H1 (cell line): ENCODE data around the gene CHN2. TPM values are rescaled to one million over a fixed set of nuclear protein-coding genes. Genes with fewer than 3 reads are reported as not detected.
A peak's percentile ranks its signal among the peaks of the same experiment; 100 is the strongest.

Experiments used
- CTCF ChIA-PET: fragments of 300-600 bp; sonication (Branson Sonifier 250); formaldehyde crosslinking; loops from one replicate; lab custom pipeline; 2021; ENCODE audit not compliant: partially characterized antibody; lab: Charles Lee
- POLR2A ChIA-PET: fragments of 300-600 bp; sonication (Branson Sonifier 250); formaldehyde crosslinking; loops from one replicate; lab custom pipeline; 2021; ENCODE audit warnings: inconsistent platforms; ENCODE audit not compliant: partially characterized antibody; lab: Charles Lee
- DNase-seq, 2 experiments: peaks; one replicate each; pipeline versions ENCODE4 v3.0.0 to v3.0.0-alpha.2; 2010 to 2022; ENCODE audit warnings: low spot score in 2 of 2, low read depth in 1 of 2, mixed read lengths in 1 of 2
- FAIRE-seq: peaks from 2 replicates; lab custom pipeline; 2011; peaks lifted over from hg19 to GRCh38; lab: Jason Lieb, UNC
- H2AFZ ChIP-seq: 2 replicates; pipeline ENCODE4 v1.8.1; 2012; ENCODE audit warnings: low read length, inconsistent platforms
- H2AK5ac ChIP-seq: 2 replicates; pipeline ENCODE4 v1.6.1; 2013; ENCODE audit warnings: low read depth, low read length
- H2BK120ac ChIP-seq: replicated peaks from 2 replicates; pipeline ENCODE3; 2013; ENCODE audit warnings: low read depth, low read length, inconsistent platforms
- H2BK12ac ChIP-seq: 2 replicates; pipeline ENCODE4 v1.6.1; 2013; ENCODE audit warnings: low read depth, low read length
- H2BK15ac ChIP-seq: 2 replicates; pipeline ENCODE4 v1.6.1; 2013; ENCODE audit warnings: low read length
- H2BK20ac ChIP-seq: 2 replicates; pipeline ENCODE4 v1.6.1; 2013; ENCODE audit warnings: low read length
- H2BK5ac ChIP-seq: 2 replicates; pipeline ENCODE4 v1.6.1; 2013; ENCODE audit warnings: low read depth, low read length
- H3K14ac ChIP-seq: 2 replicates; pipeline ENCODE4 v1.6.1; 2013; ENCODE audit warnings: inconsistent platforms; ENCODE audit not compliant: insufficient read length
- H3K18ac ChIP-seq: 2 replicates; pipeline ENCODE4 v1.6.1; 2013; ENCODE audit warnings: low read length; ENCODE audit errors: extremely low read depth
- H3K23ac ChIP-seq: 2 replicates; pipeline ENCODE4 v1.6.1; 2013; ENCODE audit warnings: inconsistent platforms; ENCODE audit not compliant: insufficient read length
- H3K23me2 ChIP-seq: 2 replicates; pipeline ENCODE4 v1.6.1; 2013; ENCODE audit warnings: low read depth, low read length
- H3K27ac ChIP-seq: 2 replicates; pipeline ENCODE4 v1.6.1; 2011; ENCODE audit warnings: low read depth, low read length, inconsistent platforms
- H3K27me3 ChIP-seq, 4 experiments: replicated peaks in 1 of 4; 1 replicate in 1 of 4; 2 replicates in 3 of 4; pipeline versions ENCODE4 v1.6.1 to v1.8.1; 2011 to 2013; ENCODE audit warnings: low read length in 3 of 4, mild to moderate bottlenecking in 3 of 4, inconsistent platforms in 2 of 4, mixed read lengths in 2 of 4, moderate library complexity in 1 of 4; ENCODE audit not compliant: control insufficient read depth in 3 of 4, insufficient read depth in 3 of 4; ENCODE audit errors: extremely low read depth in 1 of 4
- H3K36me3 ChIP-seq, 4 experiments: 2 replicates each; pipeline versions ENCODE4 v1.6.1 to v1.8.1; 2011 to 2013; ENCODE audit warnings: mild to moderate bottlenecking in 4 of 4, low read length in 3 of 4, moderate library complexity in 2 of 4, control low read depth in 1 of 4, inconsistent platforms in 1 of 4; ENCODE audit not compliant: insufficient read depth in 4 of 4, control insufficient read depth in 2 of 4
- H3K4ac ChIP-seq: replicated peaks from 2 replicates; pipeline ENCODE3; 2013; ENCODE audit warnings: low read length, low read depth, mixed read lengths, inconsistent platforms; ENCODE audit not compliant: insufficient read length
- H3K4me1 ChIP-seq, 4 experiments: replicated peaks in 1 of 4; 1 replicate in 1 of 4; 2 replicates in 3 of 4; pipeline versions ENCODE4 v1.6.1 to v1.8.1; 2011 to 2013; ENCODE audit warnings: low read length in 3 of 4, inconsistent platforms in 2 of 4, mixed read lengths in 1 of 4; ENCODE audit not compliant: insufficient read depth in 4 of 4, control insufficient read depth in 3 of 4
- H3K4me2 ChIP-seq, 2 experiments: 2 replicates each; pipeline versions ENCODE4 v1.6.1 to v1.8.1; 2011 to 2013; ENCODE audit warnings: low read depth in 2 of 2, low read length in 2 of 2, control low read depth in 1 of 2, inconsistent platforms in 1 of 2, mild to moderate bottlenecking in 1 of 2; ENCODE audit not compliant: insufficient read depth in 1 of 2
- H3K4me3 ChIP-seq, 4 experiments: fragments of 200-600, 300-600 bp in 1 of 4; sonication (generic), shearing (Covaris generic), sonication (Bioruptor Twin) in 1 of 4; 2 replicates each; pipeline versions ENCODE4 v1.5.1 to v1.8.1; 2011 to 2016; ENCODE audit warnings: low read length in 4 of 4, low read depth in 3 of 4, control low read depth in 2 of 4, inconsistent platforms in 2 of 4, mild to moderate bottlenecking in 2 of 4, mixed read lengths in 1 of 4, moderate library complexity in 1 of 4; ENCODE audit not compliant: insufficient read depth in 2 of 4; ENCODE audit errors: extremely low read depth in 1 of 4
- H3K56ac ChIP-seq: replicated peaks from 2 replicates; pipeline ENCODE3; 2013; ENCODE audit warnings: low read depth, mild to moderate bottlenecking, mixed read lengths, low read length, inconsistent platforms; ENCODE audit not compliant: insufficient read length
- H3K79me1 ChIP-seq: 2 replicates; pipeline ENCODE4 v1.6.1; 2013; ENCODE audit warnings: low read depth, low read length, control low read depth
- H3K79me2 ChIP-seq, 2 experiments: 2 replicates each; pipeline versions ENCODE4 v1.6.1 to v1.8.1; 2012 to 2013; ENCODE audit warnings: low read length in 2 of 2, mild to moderate bottlenecking in 2 of 2, inconsistent platforms in 1 of 2; ENCODE audit not compliant: insufficient read depth in 2 of 2, control insufficient read depth in 1 of 2
- H3K9ac ChIP-seq, 4 experiments: replicated peaks in 1 of 4; 1 replicate in 1 of 4; 2 replicates in 3 of 4; pipeline versions ENCODE4 v1.6.1 to v1.8.1; 2011 to 2013; ENCODE audit warnings: low read depth in 3 of 4, low read length in 3 of 4, control low read depth in 2 of 4, mild to moderate bottlenecking in 2 of 4, moderate library complexity in 2 of 4, inconsistent platforms in 1 of 4; ENCODE audit errors: extremely low read depth in 1 of 4
- H3K9me3 ChIP-seq, 2 experiments: 2 replicates each; pipeline versions ENCODE4 v1.6.1 to v1.8.1; 2012 to 2013; ENCODE audit warnings: mild to moderate bottlenecking in 2 of 2, moderate library complexity in 2 of 2, control low read depth in 1 of 2, inconsistent platforms in 1 of 2, low read depth in 1 of 2, low read length in 1 of 2, mixed read lengths in 1 of 2; ENCODE audit not compliant: insufficient read depth in 2 of 2
- H4K20me1 ChIP-seq, 2 experiments: replicated peaks in 1 of 2; 2 replicates each; pipeline versions ENCODE3 to v1.8.1; 2011 to 2013; ENCODE audit warnings: inconsistent platforms in 2 of 2, low read length in 2 of 2, mild to moderate bottlenecking in 1 of 2; ENCODE audit not compliant: insufficient read depth in 2 of 2, control insufficient read depth in 1 of 2
- H4K5ac ChIP-seq: 2 replicates; pipeline ENCODE4 v1.6.1; 2013; ENCODE audit warnings: low read length, low read depth, mixed read lengths, inconsistent platforms; ENCODE audit not compliant: insufficient read length
- H4K8ac ChIP-seq: 2 replicates; pipeline ENCODE4 v1.8.0; 2013; ENCODE audit warnings: mild to moderate bottlenecking, moderate library complexity, low read length, inconsistent platforms; ENCODE audit not compliant: insufficient read depth; ENCODE audit errors: extremely low read depth
- H4K91ac ChIP-seq: replicated peaks from 2 replicates; pipeline ENCODE3; 2013; ENCODE audit warnings: low read length, mixed read lengths, inconsistent platforms; ENCODE audit not compliant: insufficient read length
- KDM5A ChIP-seq: fragments of 200-600 bp; IDR thresholded peaks from 2 replicates; pipeline ENCODE4 v1.7.1; 2012; ENCODE audit warnings: mild to moderate bottlenecking, low read length, inconsistent platforms, mixed read lengths
- NANOG ChIP-seq: IDR thresholded peaks from 2 replicates; pipeline ENCODE4 v1.6.1; 2011; ENCODE audit warnings: low read length, low read depth, mild to moderate bottlenecking, inconsistent platforms; ENCODE audit not compliant: insufficient read depth, poor library complexity, severe bottlenecking
- SIN3A ChIP-seq, 2 experiments: IDR thresholded peaks in 1 of 2; conservative IDR thresholded peaks in 1 of 2; 2 replicates each; pipeline ENCODE4 v1.6.1; 2011 to 2012; ENCODE audit warnings: low read length in 2 of 2, improper control_type of control experiment in 1 of 2, low read depth in 1 of 2, mild to moderate bottlenecking in 1 of 2
- SIRT6 ChIP-seq: IDR thresholded peaks from one replicate; pipeline ENCODE4 v1.7.1; 2012; ENCODE audit warnings: low read length, inconsistent platforms
- whole genome bisulfite sequencing, 2 experiments: shearing (Covaris generic) in 1 of 2; methylation state at CpG; one replicate each; pipeline versions ENCODE4 v1.1.6 to v1.1.7; 2013 to 2015; ENCODE audit warnings: low lambda C conversion rate in 2 of 2, mixed read lengths in 2 of 2, inconsistent platforms in 1 of 2, low coverage in 1 of 2, missing lambda C conversion rate in 1 of 2; ENCODE audit not compliant: insufficient replicate concordance in 2 of 2, insufficient coverage in 1 of 2, insufficient read length in 1 of 2; ENCODE audit errors: extremely low coverage in 1 of 2, missing lambda C conversion rate in 1 of 2; 5-methylcytosine and 5-hydroxymethylcytosine counted together
- polyA plus RNA-seq, 7 experiments: library from polyadenylated mRNA; depleted of rRNA in 3 of 7; stranded (reverse) in 5 of 7; unstranded in 2 of 7; fragments of >200 nt in 5 of 7; fragments of 200-250 nt in 2 of 7; gene quantifications; 1 replicate in 5 of 7; 2 replicates in 1 of 7; 4 replicates in 1 of 7; pipeline versions ENCODE4 v1.2.1 to v1.2.3, GENCODE V29; 2011 to 2013; ENCODE audit warnings: missing spikeins in 2 of 7, mixed read lengths in 2 of 7
- total RNA-seq: library from RNA; stranded (reverse); fragmentation: NEBNext Ultra II Directional; extraction: Animal tissue kit (Norgen Biotek cat#: 25700); gene quantifications from 2 replicates; pipeline ENCODE4 v1.2.1, GENCODE V29; 2021
- TF ChIP-seq, protein P1 (sequence below): IDR thresholded peaks from 2 replicates; pipeline ENCODE4 v1.6.1; 2012; ENCODE audit warnings: inconsistent platforms

CHN2 gene
- total and polyA plus RNA-seq, 2 of the 8 experiments (the other 6 are each of a cell fraction or from before 2014, with no cell fraction given) = 2.9 to 4.8 TPM

DNA sequence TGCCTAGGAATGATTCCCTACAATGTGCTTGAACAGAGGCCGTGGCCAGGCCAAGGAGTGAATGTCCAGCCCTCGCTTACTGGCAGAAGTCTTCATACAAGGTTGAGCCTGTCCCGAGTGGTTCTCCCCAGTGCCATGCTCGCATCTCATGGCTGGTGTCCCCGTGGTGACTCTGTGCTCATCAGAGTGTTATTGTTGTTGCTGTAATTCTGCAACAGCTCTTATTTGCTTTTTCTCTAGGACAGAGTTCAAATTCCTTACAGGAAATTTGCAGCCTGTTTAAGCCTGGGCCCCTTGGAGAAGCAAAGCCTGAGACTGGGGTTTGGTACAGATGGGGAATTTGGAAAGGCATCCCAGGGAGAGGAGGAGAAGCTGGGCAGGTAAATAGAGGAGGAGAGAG, 211.3 kb downstream of the CHN2 start:
- DNase-seq (no peak), FAIRE-seq (no peak)
- no peak overlapping the region for H4K91ac ChIP-seq
- no peak overlapping the region for H3K23ac ChIP-seq
- no peak overlapping the region; the same call in 1 of the 2 replicates for H4K8ac ChIP-seq
- no peaks in the 10 kb centered on the region for H3K9me3 ChIP-seq
- no peak overlapping the region for H3K4ac ChIP-seq
- H3K4me3 ChIP-seq = no peak overlapping the region
- H4K20me1 ChIP-seq = no peaks in the 10 kb centered on the region
- POLR2A ChIA-PET = interaction anchor here (0.7 kb wide), 1 partner anchor 104 kb away, joined by 4 read pairs; no protein-coding TSS in a partner anchor
- no peak overlapping the region for H3K14ac ChIP-seq
- H3K79me1 ChIP-seq = no peaks in the 10 kb centered on the region
- no peak overlapping the region for H2BK15ac ChIP-seq
- H2BK120ac ChIP-seq = no peak overlapping the region
- 88% methylated on average over 5 of the region's 5 CpGs; no CpG with 5 or more reads in 1 of the 2 experiments for WGBS, 2 experiments
- H3K9ac ChIP-seq = no peak overlapping the region
- H2BK5ac ChIP-seq = no peak overlapping the region
- H3K4me2 ChIP-seq = no peak overlapping the region
- no peak overlapping the region for H2AK5ac ChIP-seq
- no peak overlapping the region for H4K5ac ChIP-seq
- H3K27me3 ChIP-seq = no peaks in the 10 kb centered on the region
- no peak overlapping the region for H2BK20ac ChIP-seq
- TF ChIP-seq, protein P1, sequence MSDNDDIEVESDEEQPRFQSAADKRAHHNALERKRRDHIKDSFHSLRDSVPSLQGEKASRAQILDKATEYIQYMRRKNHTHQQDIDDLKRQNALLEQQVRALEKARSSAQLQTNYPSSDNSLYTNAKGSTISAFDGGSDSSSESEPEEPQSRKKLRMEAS = no peak
- TF ChIP-seq SIN3A (conservative IDR thresholded peaks at IDR 0.05 in 1 of 2, IDR thresholded peaks at IDR 0.05 in 1 of 2; ENCODE audit: low read depth in 1 of 2, low read length in 2 of 2) (no peak), NANOG (no peak), KDM5A (no peak), SIRT6 (no peak)
- H3K79me2 ChIP-seq = no peaks in the 10 kb centered on the region
- H3K18ac ChIP-seq = no peak overlapping the region
- no peak overlapping the region for H2AFZ ChIP-seq
- no peaks in the 10 kb centered on the region; the same call in 1 of the 2 replicates for H3K23me2 ChIP-seq
- H3K4me1 ChIP-seq = peaks cover 2 to 11% (median 6%) of the 10 kb centered on the region in 4 experiments; a peak in 4 of 7 replicates
- H3K36me3 ChIP-seq = no peaks in the 10 kb centered on the region
- peak overlapping the region; percentile 51; the same call in 1 of the 2 replicates for H2BK12ac ChIP-seq
- CTCF ChIA-PET = interaction anchor here (1.0 to 9.5 kb wide), 15 partner anchors 8 to 481 kb away, joined by 3 to 155 read pairs (median 4); partner anchors contain the start of genes CPVL and TRIL
- H3K56ac ChIP-seq = no peak overlapping the region
- no peak overlapping the region for H3K27ac ChIP-seq
